OCI-LY1 (cell line): ENCODE data around the gene PPP2R2C.

Source experiments
- H2AFZ ChIP-seq: fragments of 200-600 bp; sonication (generic), shearing (Covaris generic); 2 replicates; pipeline ENCODE4 v1.6.0; 2014; ENCODE audit warnings: antibody characterized with exemption, mild to moderate bottlenecking, low read length
- H3F3A ChIP-seq: fragments of 200-600 bp; sonication (generic), shearing (Covaris generic); 2 replicates; pipeline ENCODE4 v1.6.0; 2014; ENCODE audit warnings: mild to moderate bottlenecking, antibody characterized with exemption, low read length, moderate library complexity; ENCODE audit not compliant: insufficient read depth
- H3K27ac ChIP-seq: fragments of 200-600 bp; sonication (generic); 2 replicates; pipeline ENCODE4 v1.5.1; 2014; ENCODE audit warnings: low read length, mixed run types, mild to moderate bottlenecking, low read depth; ENCODE audit not compliant: poor library complexity, severe bottlenecking
- H3K27me3 ChIP-seq: fragments of 200-600 bp; sonication (generic); 2 replicates; pipeline ENCODE4 v1.6.0; 2014; ENCODE audit warnings: antibody characterized with exemption, mild to moderate bottlenecking, low read length, moderate library complexity; ENCODE audit not compliant: insufficient read depth
- H3K36me3 ChIP-seq: fragments of 200-600 bp; sonication (generic); 2 replicates; pipeline ENCODE4 v1.6.1; 2014; ENCODE audit warnings: mild to moderate bottlenecking, antibody characterized with exemption, low read length, moderate library complexity, mixed read lengths; ENCODE audit not compliant: insufficient read depth
- H3K4me1 ChIP-seq: fragments of 200-600 bp; sonication (generic); 2 replicates; pipeline ENCODE4 v1.5.1; 2014; ENCODE audit warnings: mild to moderate bottlenecking, low read length, moderate library complexity; ENCODE audit not compliant: insufficient read depth, severe bottlenecking
- H3K4me2 ChIP-seq: fragments of 200-600 bp; sonication (generic), shearing (Covaris generic); 2 replicates; pipeline ENCODE4 v1.6.1; 2014; ENCODE audit warnings: low read length
- H3K4me3 ChIP-seq: fragments of 200-600 bp; sonication (generic); 2 replicates; pipeline ENCODE4 v1.5.1; 2014; ENCODE audit warnings: low read length, low read depth, mild to moderate bottlenecking, mixed read lengths; ENCODE audit not compliant: poor library complexity, severe bottlenecking
- H3K79me2 ChIP-seq: fragments of 200-600 bp; shearing (Covaris generic); 2 replicates; pipeline ENCODE4 v1.6.1; 2016; ENCODE audit warnings: mixed run types, low read length, mixed read lengths; ENCODE audit not compliant: insufficient read depth
- H3K9ac ChIP-seq: fragments of 200-600 bp; sonication (generic), shearing (Covaris generic); 2 replicates; pipeline ENCODE4 v1.6.1; 2014; ENCODE audit warnings: mild to moderate bottlenecking, low read length, mixed read lengths
- H3K9me2 ChIP-seq: fragments of 200-600 bp; sonication (generic), shearing (Covaris generic); 2 replicates; pipeline ENCODE4 v1.6.1; 2014; ENCODE audit warnings: low read depth, mild to moderate bottlenecking, low read length, mixed read lengths
- H3K9me3 ChIP-seq: fragments of 200-600 bp; shearing (Covaris generic); 2 replicates; pipeline ENCODE4 v1.6.1; 2014; ENCODE audit warnings: low read length, mixed read lengths
- H4K20me1 ChIP-seq: fragments of 200-600 bp; sonication (generic), shearing (Covaris generic); 2 replicates; pipeline ENCODE4 v1.6.0; 2016; ENCODE audit warnings: mild to moderate bottlenecking, low read length; ENCODE audit not compliant: insufficient read depth
- CTCF ChIP-seq: fragments of 200-600 bp; sonication (generic), shearing (Covaris generic); IDR thresholded peaks from 2 replicates; pipeline ENCODE4 v1.5.1; 2017; ENCODE audit warnings: mild to moderate bottlenecking, antibody characterized with exemption, low read length, moderate library complexity, mixed read lengths
- EZH2 ChIP-seq: fragments of 200-600 bp; sonication (generic), shearing (Covaris generic); IDR thresholded peaks from 2 replicates; pipeline ENCODE4 v1.8.0; 2017; ENCODE audit warnings: borderline replicate concordance, mixed run types, mild to moderate bottlenecking, antibody characterized with exemption, low read length, moderate library complexity, mixed read lengths

Gene PPP2R2C

GRCh38 chr4:6464842-6465588, 7.4 kb downstream of the PPP2R2C start:
- no peaks in the 10 kb centered on the region for H4K20me1 ChIP-seq
- no peaks in the 10 kb centered on the region for H3K9me2 ChIP-seq
- H3K79me2 ChIP-seq = no peaks in the 10 kb centered on the region
- no peaks in the 10 kb centered on the region for H3F3A ChIP-seq
- H3K27ac ChIP-seq = no peak overlapping the region
- no peaks in the 10 kb centered on the region for H3K4me1 ChIP-seq
- no peak overlapping the region for H3K4me2 ChIP-seq
- TF ChIP-seq CTCF (no peak), EZH2 (no peak)
- no peak overlapping the region for H2AFZ ChIP-seq
- no peak overlapping the region for H3K4me3 ChIP-seq
- no peaks in the 10 kb centered on the region for H3K27me3 ChIP-seq
- H3K36me3 ChIP-seq = no peaks in the 10 kb centered on the region
- no peak overlapping the region for H3K9ac ChIP-seq
- H3K9me3 ChIP-seq = no peaks in the 10 kb centered on the region

DNA sequence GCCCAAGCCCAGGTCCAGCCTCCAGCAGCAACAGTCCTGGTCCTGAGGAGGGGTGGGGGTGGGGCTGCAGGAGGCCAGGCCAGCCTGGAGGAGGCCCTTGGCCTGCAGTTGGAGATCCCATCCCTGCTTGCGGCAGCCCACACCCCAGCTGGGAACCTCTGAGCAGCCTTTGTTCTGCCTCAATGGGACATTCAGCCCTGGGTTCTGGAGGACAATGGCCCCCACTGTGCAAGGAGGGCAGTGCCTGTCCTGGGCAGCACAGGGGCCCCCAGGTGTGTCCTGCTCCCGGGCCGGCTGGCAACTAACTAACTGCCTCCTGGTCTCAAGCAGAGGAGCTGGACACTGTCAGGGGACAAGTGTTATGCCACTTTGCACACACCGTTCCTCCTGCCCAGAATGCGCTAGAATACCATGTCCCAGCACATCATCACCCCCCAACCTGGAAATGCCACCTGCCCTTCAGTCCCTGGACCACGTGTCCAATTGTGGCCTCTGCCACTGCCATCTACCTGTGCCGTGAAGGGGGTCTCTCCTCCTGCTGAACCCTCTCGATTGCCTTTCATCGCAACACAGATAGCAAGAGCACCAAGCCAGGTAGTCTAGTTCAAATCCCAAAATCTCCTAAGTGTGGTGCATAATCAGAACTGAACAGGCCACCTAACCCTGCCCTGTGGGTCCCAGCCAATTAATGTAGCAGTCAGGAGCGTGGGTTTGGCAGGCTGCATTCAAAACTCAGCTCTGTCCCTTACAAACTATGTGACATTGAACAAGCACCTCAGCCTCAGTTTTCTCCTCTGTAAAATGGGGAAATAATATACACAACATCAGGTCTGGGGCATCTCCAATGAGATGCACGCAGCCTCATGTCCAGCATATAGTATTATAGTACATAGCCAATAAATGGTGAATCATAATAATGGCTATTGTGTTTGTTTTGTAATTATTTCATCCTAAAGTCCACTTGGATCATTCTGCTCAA, 8.8 kb downstream of the PPP2R2C start:
- Histone ChIP-seq H3K9me2 (no peaks in the 10 kb centered on the region), H3K9ac (no peak overlapping the region), H3F3A (no peaks in the 10 kb centered on the region), H3K36me3 (no peaks in the 10 kb centered on the region), H4K20me1 (no peaks in the 10 kb centered on the region), H3K4me2 (no peak overlapping the region), H3K9me3 (no peaks in the 10 kb centered on the region), H3K27ac (no peak overlapping the region), H3K79me2 (no peaks in the 10 kb centered on the region), H2AFZ (no peak overlapping the region), H3K4me1 (no peaks in the 10 kb centered on the region), H3K4me3 (no peak overlapping the region), H3K27me3 (no peaks in the 10 kb centered on the region)
- TF ChIP-seq CTCF (no peak), EZH2 (no peak)

DNA sequence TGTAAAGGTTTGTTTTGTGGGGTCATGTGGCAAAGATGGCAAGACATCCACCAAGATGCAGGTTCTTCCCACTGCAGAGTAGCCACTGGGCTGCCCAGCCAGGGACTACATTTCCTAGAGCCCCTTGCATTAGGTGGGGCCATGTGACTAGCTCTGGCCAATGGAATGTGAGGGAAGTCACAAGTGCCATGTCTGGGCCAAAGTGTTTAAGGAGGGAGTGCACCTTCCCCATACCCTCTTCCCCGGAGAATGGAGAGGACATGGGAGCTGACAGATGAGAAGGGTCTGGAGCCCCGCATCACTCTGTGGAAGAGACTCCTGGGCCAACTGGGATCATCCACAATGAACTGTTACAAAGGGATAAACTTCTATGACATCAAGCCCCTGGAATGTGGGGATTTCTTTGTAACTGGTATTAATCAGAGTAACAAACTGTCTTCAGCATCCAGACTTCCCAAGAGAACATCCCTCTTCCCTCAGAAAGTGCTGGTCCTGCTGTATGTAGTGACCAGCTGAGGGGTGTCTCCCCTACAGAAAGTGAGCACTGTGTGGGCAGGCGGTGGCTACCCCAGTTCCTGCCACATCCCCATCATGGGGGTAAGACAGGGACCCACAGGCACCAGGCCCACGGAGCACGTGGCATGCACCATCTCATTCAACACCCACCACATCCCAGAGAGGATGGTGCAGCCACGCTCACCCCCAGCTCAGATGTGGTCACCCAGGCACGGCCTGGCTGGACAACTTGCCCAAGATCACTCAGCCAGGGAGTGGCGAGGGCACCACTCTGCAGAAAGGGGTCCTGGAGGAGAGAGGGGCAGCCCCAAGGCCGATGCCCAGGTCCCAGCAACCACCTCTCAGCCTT, 10.9 kb downstream of the PPP2R2C start:
- H3K36me3 ChIP-seq = no peaks in the 10 kb centered on the region
- H3K4me3 ChIP-seq = no peak overlapping the region
- no peaks in the 10 kb centered on the region for H3K27me3 ChIP-seq
- no peak overlapping the region for H3K4me2 ChIP-seq
- H3K9me2 ChIP-seq = no peaks in the 10 kb centered on the region
- H3K9ac ChIP-seq = no peak overlapping the region
- no peaks in the 10 kb centered on the region for H3K9me3 ChIP-seq
- no peak overlapping the region for H2AFZ ChIP-seq
- no peak overlapping the region for H3K27ac ChIP-seq
- no peaks in the 10 kb centered on the region for H3K79me2 ChIP-seq
- no peaks in the 10 kb centered on the region for H3K4me1 ChIP-seq
- no peaks in the 10 kb centered on the region for H4K20me1 ChIP-seq
- H3F3A ChIP-seq = no peaks in the 10 kb centered on the region
- TF ChIP-seq CTCF (no peak), EZH2 (no peak)
